Stimulated activated naive CD4-positive, alpha-beta T cell (primary cell): ENCODE data around the gene FNDC3A.

Experiments used
- DNase-seq, 6 experiments: peaks; one replicate each; lab custom pipeline; 2025; lab: John Stamatoyannopoulos, UW

The FNDC3A gene

GRCh38 chr13:49253310-49253709 lies 277.6 kb downstream of the FNDC3A start:
- no peak for DNase-seq

- DNase-seq: no peak
Observed at GRCh38 chr13:49254007-49254406, 278.3 kb downstream of the FNDC3A start.

GRCh38 chr13:49256841-49257240 lies 281.1 kb downstream of the FNDC3A start:
- no peak for DNase-seq

- DNase-seq: peak in 1 of 6 experiments; percentile 40
Observed at GRCh38 chr13:49258089-49258796, 282.5 kb downstream of the FNDC3A start.
